ENCODE measurements around the gene NAA25.

GRCh38 chr12:112023759-112024396 is 84.7 kb downstream of the NAA25 start:
- TF ChIP-seq POLR2AphosphoS5 (IDR thresholded peaks at IDR 0.05) (no peak), REST (IDR thresholded peaks at IDR 0.05; ENCODE audit: borderline replicate concordance) (no peak), MXI1 (conservative IDR thresholded peaks at IDR 0.05; ENCODE audit: poor library complexity, severe bottlenecking) (no peak), EP300 (conservative IDR thresholded peaks at IDR 0.05; ENCODE audit: poor library complexity, severe bottlenecking) (no peak), RAD21 (conservative IDR thresholded peaks at IDR 0.05) (no peak), TAF1 (IDR thresholded peaks at IDR 0.05; ENCODE audit: low read depth) (no peak), SMC3 (conservative IDR thresholded peaks at IDR 0.05; ENCODE audit: poor library complexity) (no peak), EZH2 (IDR thresholded peaks at IDR 0.05; ENCODE audit: borderline replicate concordance, insufficient read depth, low read length, poor library complexity, severe bottlenecking) (no peak)
- TF ChIP-seq, protein P1, sequence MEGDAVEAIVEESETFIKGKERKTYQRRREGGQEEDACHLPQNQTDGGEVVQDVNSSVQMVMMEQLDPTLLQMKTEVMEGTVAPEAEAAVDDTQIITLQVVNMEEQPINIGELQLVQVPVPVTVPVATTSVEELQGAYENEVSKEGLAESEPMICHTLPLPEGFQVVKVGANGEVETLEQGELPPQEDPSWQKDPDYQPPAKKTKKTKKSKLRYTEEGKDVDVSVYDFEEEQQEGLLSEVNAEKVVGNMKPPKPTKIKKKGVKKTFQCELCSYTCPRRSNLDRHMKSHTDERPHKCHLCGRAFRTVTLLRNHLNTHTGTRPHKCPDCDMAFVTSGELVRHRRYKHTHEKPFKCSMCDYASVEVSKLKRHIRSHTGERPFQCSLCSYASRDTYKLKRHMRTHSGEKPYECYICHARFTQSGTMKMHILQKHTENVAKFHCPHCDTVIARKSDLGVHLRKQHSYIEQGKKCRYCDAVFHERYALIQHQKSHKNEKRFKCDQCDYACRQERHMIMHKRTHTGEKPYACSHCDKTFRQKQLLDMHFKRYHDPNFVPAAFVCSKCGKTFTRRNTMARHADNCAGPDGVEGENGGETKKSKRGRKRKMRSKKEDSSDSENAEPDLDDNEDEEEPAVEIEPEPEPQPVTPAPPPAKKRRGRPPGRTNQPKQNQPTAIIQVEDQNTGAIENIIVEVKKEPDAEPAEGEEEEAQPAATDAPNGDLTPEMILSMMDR (IDR thresholded peaks at IDR 0.05; ENCODE audit: poor library complexity, severe bottlenecking), result no peak
